Transverse colon (tissue), 4 donors: ENCODE results near the gene SEMA6B.

Source experiments
- POLR2A ChIP-seq: fragments of 450-650 bp; IDR thresholded peaks from one replicate; pipeline ENCODE4 v1.6.1; 2016; ENCODE audit warnings: antibody characterized with exemption, mild to moderate bottlenecking, moderate library complexity
- POLR2AphosphoS5 ChIP-seq, 3 donors: sonication (generic); formaldehyde crosslinking; IDR thresholded peaks; one replicate each; pipeline ENCODE4 v1.6.1; 2016; ENCODE audit warnings: antibody characterized with exemption in 3 of 3
- TF ChIP-seq, protein P1 (sequence below), 5 experiments: fragments of 200-600 bp in 3 of 5; fragments of 450-650 bp in 2 of 5; sonication (generic) in 3 of 5; IDR thresholded peaks; 1 replicate in 2 of 5; 2 replicates in 3 of 5; pipeline ENCODE4 v1.5.1; 2016 to 2017; ENCODE audit warnings: antibody characterized with exemption in 5 of 5, inconsistent platforms in 3 of 5, mild to moderate bottlenecking in 2 of 5, moderate library complexity in 1 of 5

- TF ChIP-seq POLR2AphosphoS5 (IDR thresholded peaks at IDR 0.05) (no peak), POLR2A (no peak)
- TF ChIP-seq, protein P1, sequence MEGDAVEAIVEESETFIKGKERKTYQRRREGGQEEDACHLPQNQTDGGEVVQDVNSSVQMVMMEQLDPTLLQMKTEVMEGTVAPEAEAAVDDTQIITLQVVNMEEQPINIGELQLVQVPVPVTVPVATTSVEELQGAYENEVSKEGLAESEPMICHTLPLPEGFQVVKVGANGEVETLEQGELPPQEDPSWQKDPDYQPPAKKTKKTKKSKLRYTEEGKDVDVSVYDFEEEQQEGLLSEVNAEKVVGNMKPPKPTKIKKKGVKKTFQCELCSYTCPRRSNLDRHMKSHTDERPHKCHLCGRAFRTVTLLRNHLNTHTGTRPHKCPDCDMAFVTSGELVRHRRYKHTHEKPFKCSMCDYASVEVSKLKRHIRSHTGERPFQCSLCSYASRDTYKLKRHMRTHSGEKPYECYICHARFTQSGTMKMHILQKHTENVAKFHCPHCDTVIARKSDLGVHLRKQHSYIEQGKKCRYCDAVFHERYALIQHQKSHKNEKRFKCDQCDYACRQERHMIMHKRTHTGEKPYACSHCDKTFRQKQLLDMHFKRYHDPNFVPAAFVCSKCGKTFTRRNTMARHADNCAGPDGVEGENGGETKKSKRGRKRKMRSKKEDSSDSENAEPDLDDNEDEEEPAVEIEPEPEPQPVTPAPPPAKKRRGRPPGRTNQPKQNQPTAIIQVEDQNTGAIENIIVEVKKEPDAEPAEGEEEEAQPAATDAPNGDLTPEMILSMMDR (IDR thresholded peaks at IDR 0.05): no peak
Measured at GRCh38 chr19:4505570-4506448, 53.7 kb downstream of the SEMA6B start.
